SK-N-SH (cell line): ENCODE measurements around the gene PTK7. TPM values are rescaled to one million over a fixed set of nuclear protein-coding genes. Genes with fewer than 3 reads are reported as not detected.

ENCODE experiments used
- CTCF ChIA-PET: fragments of 300-600, 350-600 bp; formaldehyde crosslinking; extraction: SDS; loops from one replicate; lab custom pipeline; 2021; lab: Yijun Ruan, JAX
- POLR2A ChIA-PET: fragments of 350-600 bp; sonication (Branson Sonifier 250); formaldehyde crosslinking; extraction: SDS; loops from one replicate; lab custom pipeline; 2020; ENCODE audit warnings: antibody characterized with exemption, inconsistent platforms; lab: Yijun Ruan, JAX
- DNase-seq: peaks from one replicate; pipeline ENCODE4 v3.0.0; 2012
- H2AFZ ChIP-seq: fragments of 200-600 bp; sonication (generic); 2 replicates; pipeline ENCODE4 v1.8.1; 2016; ENCODE audit warnings: antibody characterized with exemption, mild to moderate bottlenecking, low read depth
- H3F3A ChIP-seq: fragments of 200-600 bp; sonication (generic); replicated peaks from 2 replicates; pipeline ENCODE3; 2016; ENCODE audit warnings: antibody characterized with exemption, mild to moderate bottlenecking; ENCODE audit not compliant: insufficient read depth
- H3K27ac ChIP-seq, 2 experiments: fragments of 200-500 bp in 1 of 2; fragments of 200-600 bp in 1 of 2; sonication (Bioruptor generic) in 1 of 2; sonication (generic), shearing (Covaris generic) in 1 of 2; 2 replicates each; pipeline versions ENCODE4 v1.5.1 to v1.6.1; 2014 to 2016; ENCODE audit warnings: low read depth in 2 of 2, inconsistent platforms in 1 of 2, low read length in 1 of 2, mild to moderate bottlenecking in 1 of 2, mixed read lengths in 1 of 2
- H3K27me3 ChIP-seq: fragments of 200-600 bp; sonication (generic), shearing (Covaris generic); 2 replicates; pipeline ENCODE4 v1.6.1; 2016; ENCODE audit warnings: mixed run types; ENCODE audit not compliant: insufficient read depth
- H3K36me3 ChIP-seq, 2 experiments: fragments of 200-500 bp in 1 of 2; fragments of 200-600 bp in 1 of 2; sonication (Bioruptor generic) in 1 of 2; sonication (generic) in 1 of 2; replicated peaks in 1 of 2; 2 replicates each; pipeline versions ENCODE3 to v1.5.1; 2014 to 2016; ENCODE audit warnings: low read length in 1 of 2, mild to moderate bottlenecking in 1 of 2; ENCODE audit not compliant: insufficient read depth in 2 of 2, control insufficient read depth in 1 of 2
- H3K4me1 ChIP-seq, 2 experiments: fragments of 200-500 bp in 1 of 2; fragments of 200-600 bp in 1 of 2; sonication (Bioruptor generic) in 1 of 2; sonication (generic), shearing (Covaris generic) in 1 of 2; 2 replicates each; pipeline versions ENCODE4 v1.5.1 to v1.6.1; 2014 to 2016; ENCODE audit warnings: low read depth in 1 of 2, low read length in 1 of 2, mixed run types in 1 of 2; ENCODE audit not compliant: insufficient read depth in 2 of 2, control insufficient read depth in 1 of 2
- H3K4me2 ChIP-seq: fragments of 200-600 bp; sonication (generic), shearing (Covaris generic); 2 replicates; pipeline ENCODE4 v1.6.1; 2017; ENCODE audit warnings: mixed run types
- H3K4me3 ChIP-seq, 2 experiments: fragments of 200-500 bp in 1 of 2; fragments of 200-600 bp in 1 of 2; sonication (Bioruptor generic) in 1 of 2; sonication (generic), shearing (Covaris generic) in 1 of 2; 2 replicates each; pipeline versions ENCODE4 v1.5.1 to v1.8.1; 2014 to 2016; ENCODE audit warnings: low read depth in 2 of 2, inconsistent platforms in 1 of 2, low read length in 1 of 2, mild to moderate bottlenecking in 1 of 2, mixed read lengths in 1 of 2, moderate library complexity in 1 of 2
- H3K79me2 ChIP-seq: fragments of 200-600 bp; sonication (generic); 2 replicates; pipeline ENCODE4 v1.8.1; 2017; ENCODE audit warnings: mild to moderate bottlenecking; ENCODE audit not compliant: insufficient read depth
- H3K9ac ChIP-seq: fragments of 200-600 bp; sonication (generic); 2 replicates; pipeline ENCODE4 v1.6.1; 2017; ENCODE audit warnings: mixed run types
- H3K9me2 ChIP-seq: fragments of 200-600 bp; sonication (generic); 2 replicates; pipeline ENCODE4 v1.6.1; 2017; ENCODE audit warnings: mixed run types
- H3K9me3 ChIP-seq: fragments of 200-600 bp; sonication (generic); 2 replicates; pipeline ENCODE4 v1.6.1; 2017; ENCODE audit warnings: mixed run types, mild to moderate bottlenecking, moderate library complexity
- H4K20me1 ChIP-seq: fragments of 200-600 bp; sonication (generic); 2 replicates; pipeline ENCODE4 v1.6.1; 2017; ENCODE audit warnings: mild to moderate bottlenecking, mixed run types; ENCODE audit not compliant: insufficient read depth
- CHD2 ChIP-seq: fragments of 150-350 bp; IDR thresholded peaks from 2 replicates; pipeline ENCODE4 v1.6.1; 2018; ENCODE audit warnings: low read length; ENCODE audit not compliant: partially characterized antibody
- ELF1 ChIP-seq: IDR thresholded peaks from 2 replicates; pipeline ENCODE4 v1.4.0; 2012
- EZH2phosphoT487 ChIP-seq: fragments of 200-600 bp; sonication (generic); IDR thresholded peaks from 2 replicates; pipeline ENCODE4 v1.6.1; 2017; ENCODE audit warnings: low read depth, mixed run types, mild to moderate bottlenecking, antibody characterized with exemption, moderate library complexity, borderline replicate concordance
- FOXJ3 ChIP-seq: sonication (generic); formaldehyde crosslinking; IDR thresholded peaks from 2 replicates; pipeline ENCODE4 v1.5.1; 2020; ENCODE audit warnings: mild to moderate bottlenecking, missing genetic modification reagents
- JUND ChIP-seq: IDR thresholded peaks from 2 replicates; pipeline ENCODE4 v1.4.0; 2012
- MXI1 ChIP-seq: IDR thresholded peaks from 2 replicates; pipeline ENCODE4 v1.6.1; 2012; ENCODE audit warnings: mild to moderate bottlenecking, low read depth, low read length, improper control_type of control experiment
- PBX3 ChIP-seq: IDR thresholded peaks from 2 replicates; pipeline ENCODE4; 2012
- RAD21 ChIP-seq: IDR thresholded peaks from 2 replicates; pipeline ENCODE4 v1.6.1; 2012; ENCODE audit warnings: mild to moderate bottlenecking, low read length
- RCOR1 ChIP-seq: fragments of 150-350 bp; IDR thresholded peaks from 2 replicates; pipeline ENCODE4 v1.6.1; 2017; ENCODE audit warnings: antibody characterized with exemption, low read length
- REST ChIP-seq: IDR thresholded peaks from 2 replicates; pipeline ENCODE4 v1.6.1; 2012; ENCODE audit warnings: mild to moderate bottlenecking, low read depth, low read length, moderate library complexity
- SIN3A ChIP-seq: IDR thresholded peaks from 2 replicates; pipeline ENCODE4 v1.6.1; 2012; ENCODE audit warnings: low read depth, mild to moderate bottlenecking, low read length, moderate library complexity, borderline replicate concordance
- TAF1 ChIP-seq: IDR thresholded peaks from 2 replicates; pipeline ENCODE4 v1.6.1; 2012; ENCODE audit warnings: low read depth, mild to moderate bottlenecking, low read length, moderate library complexity, borderline replicate concordance
- TCF12 ChIP-seq: IDR thresholded peaks from 2 replicates; pipeline ENCODE4 v1.4.0; 2012
- TEAD4 ChIP-seq: IDR thresholded peaks from 2 replicates; pipeline ENCODE4 v1.4.0; 2012; ENCODE audit warnings: mild to moderate bottlenecking, borderline replicate concordance; ENCODE audit not compliant: insufficient read depth
- USF1 ChIP-seq: IDR thresholded peaks from 2 replicates; pipeline ENCODE4 v1.4.0; 2012; ENCODE audit warnings: low read depth, borderline replicate concordance
- USF2 ChIP-seq: fragments of 150-350 bp; IDR thresholded peaks from 2 replicates; pipeline ENCODE4 v1.6.1; 2017; ENCODE audit warnings: antibody characterized with exemption, low read length, low read depth, borderline replicate concordance
- YY1 ChIP-seq: IDR thresholded peaks from 2 replicates; pipeline ENCODE4 v1.4.0; 2012; ENCODE audit warnings: low read depth, mild to moderate bottlenecking
- WGBS: methylation state at CpG from one replicate; pipeline ENCODE4 v1.1.6; 2017; ENCODE audit warnings: low lambda C conversion rate; 5-methylcytosine and 5-hydroxymethylcytosine counted together
- polyA plus RNA-seq, 3 experiments: library from polyadenylated mRNA; depleted of rRNA; stranded (reverse); fragments of >200 nt; gene quantifications; 2 replicates each; pipeline ENCODE4 v1.2.3, GENCODE V29; 2012

Gene PTK7
- polyA plus RNA-seq, 1 of the 3 experiments (the other 2 are of a cell fraction): 105 TPM

DNA sequence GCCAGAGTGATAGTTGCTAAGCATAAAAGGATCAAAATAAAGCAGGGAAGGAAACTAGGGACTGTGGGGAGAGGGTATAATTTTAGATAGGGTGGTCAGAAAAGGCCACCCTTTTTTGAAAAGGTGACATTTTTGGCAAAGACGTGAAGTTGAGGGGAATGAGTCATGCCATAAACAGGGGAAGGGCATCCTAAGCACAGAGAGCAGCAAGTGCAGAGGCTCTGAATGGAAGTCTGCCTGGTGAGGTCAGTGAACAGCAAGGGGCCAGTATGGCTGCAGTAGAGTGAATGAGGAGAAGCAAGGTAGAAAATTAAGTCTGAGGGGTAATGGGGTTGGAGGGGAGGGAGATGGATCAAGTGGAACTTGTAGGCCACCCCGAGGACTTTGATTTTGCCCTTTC is 14.3 kb upstream of the PTK7 start:
- H3K27ac ChIP-seq: no peak overlapping the region
- CTCF ChIA-PET: interaction anchor here (2.7 kb wide), 1 partner anchor 81 kb away, joined by 12 read pairs; no protein-coding TSS in a partner anchor
- TF ChIP-seq RAD21 (no peak), CHD2 (no peak), TAF1 (no peak)
- TF ChIP-seq, all 33 proteins: peak for 0
- no peak overlapping the region for H3K4me2 ChIP-seq
- POLR2A ChIA-PET: no interaction called here
- no peaks in the 10 kb centered on the region for H3K9me2 ChIP-seq
- no peak overlapping the region for H3K9ac ChIP-seq
- no peaks in the 10 kb centered on the region for H3F3A ChIP-seq
- no peak overlapping the region for H3K4me3 ChIP-seq
- no peaks in the 10 kb centered on the region for H3K27me3 ChIP-seq
- peaks cover 0 to 14% of the 10 kb centered on the region in 2 experiments; a peak in 2 of 4 replicates for H3K4me1 ChIP-seq
- H3K9me3 ChIP-seq: no peaks in the 10 kb centered on the region
- H3K79me2 ChIP-seq: peaks cover 23% of the 10 kb centered on the region
- DNase-seq: no peak
- H2AFZ ChIP-seq: no peak overlapping the region
- 66% methylated on average over 2 of the region's 2 CpGs for WGBS
- peaks cover 0 to 10% of the 10 kb centered on the region in 2 experiments for H3K36me3 ChIP-seq
- no peaks in the 10 kb centered on the region for H4K20me1 ChIP-seq

DNA sequence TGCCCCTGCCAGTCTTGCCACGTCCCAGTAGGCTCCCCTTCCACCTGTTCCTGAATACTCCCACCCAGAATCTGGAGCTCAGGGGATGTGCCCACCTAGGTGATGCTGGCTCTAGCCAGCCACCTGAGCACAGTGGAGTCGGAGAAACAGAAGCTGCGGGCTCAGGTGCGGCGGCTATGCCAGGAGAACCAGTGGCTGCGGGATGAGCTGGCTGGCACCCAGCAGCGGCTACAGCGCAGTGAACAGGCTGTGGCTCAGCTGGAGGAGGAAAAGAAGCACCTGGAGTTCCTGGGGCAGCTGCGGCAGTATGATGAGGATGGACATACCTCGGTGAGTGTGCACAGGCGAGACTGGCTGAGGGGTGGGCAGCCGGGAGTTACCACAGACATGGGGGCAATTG is 13.3 kb upstream of the PTK7 start:
- H3K4me2 ChIP-seq: no peak overlapping the region
- 91% methylated on average over 12 of the region's 12 CpGs for WGBS
- no peak overlapping the region for H2AFZ ChIP-seq
- no peaks in the 10 kb centered on the region for H3K9me2 ChIP-seq
- no peak for DNase-seq
- TF ChIP-seq TEAD4 (no peak), EZH2phosphoT487 (no peak), FOXJ3 (no peak), RCOR1 (no peak), PBX3 (no peak), SIN3A (no peak), TCF12 (no peak), RAD21 (no peak), MXI1 (no peak), JUND (no peak), REST (no peak), YY1 (no peak), USF2 (no peak), USF1 (no peak), ELF1 (no peak)
- TF ChIP-seq, all 33 proteins: peak for 0
- ChIA-PET CTCF (interaction anchor here (0.7 to 3.3 kb wide), 3 partner anchors 55 to 80 kb away, joined by 3 to 18 read pairs (median 3); no protein-coding TSS in a partner anchor), POLR2A (no interaction called here)
- Histone ChIP-seq H4K20me1 (no peaks in the 10 kb centered on the region), H3K4me1 (peaks cover 0 to 14% of the 10 kb centered on the region in 2 experiments; a peak in 2 of 4 replicates), H3K27ac (no peak overlapping the region), H3K9me3 (no peaks in the 10 kb centered on the region), H3K27me3 (no peaks in the 10 kb centered on the region), H3K4me3 (no peak overlapping the region), H3K79me2 (peaks cover 14% of the 10 kb centered on the region), H3K36me3 (peaks cover 0 to 8% of the 10 kb centered on the region in 2 experiments), H3K9ac (no peak overlapping the region), H3F3A (no peaks in the 10 kb centered on the region)
